CD4-positive, alpha-beta T cell (primary cell): ENCODE results near the gene FBLN7. TPM values are rescaled to one million over a fixed set of nuclear protein-coding genes. Genes with fewer than 3 reads are reported as not detected.

Experiments
- ATAC-seq: fragments of 200-7000 bp; cut with Tn5 transposase; one replicate; pipeline ENCODE4 v1.10.0; 2022; ENCODE audit warnings: mild to moderate bottlenecking; ENCODE audit not compliant: poor library complexity
- CTCF ChIA-PET: fragments of 350-600 bp; sonication (Branson Sonifier 250); formaldehyde crosslinking; loops from one replicate; lab custom pipeline; 2021; ENCODE audit warnings: antibody characterized with exemption, inconsistent platforms; lab: Charles Lee
- POLR2A ChIA-PET: fragments of 350-600 bp; sonication (Branson Sonifier 250); formaldehyde crosslinking; loops from one replicate; lab custom pipeline; 2021; ENCODE audit warnings: antibody characterized with exemption, inconsistent platforms; lab: Charles Lee
- DNase-seq, 14 experiments: peaks; one replicate each; pipeline ENCODE4 v3.0.0-alpha.2; 2013 to 2020; ENCODE audit warnings: mixed read lengths in 2 of 14
- H3K27ac ChIP-seq, 2 donors: one replicate each; pipeline versions ENCODE4 v1.5.1 to v1.7.0; 2013; ENCODE audit warnings: low read length in 2 of 2, low read depth in 1 of 2, mild to moderate bottlenecking in 1 of 2
- H3K27me3 ChIP-seq, 2 experiments: 1 replicate in 1 of 2; 2 replicates in 1 of 2; pipeline versions ENCODE4 v1.6.1 to v1.7.0; 2013; ENCODE audit warnings: low read length in 2 of 2, control low read depth in 1 of 2, mild to moderate bottlenecking in 1 of 2, moderate library complexity in 1 of 2; ENCODE audit not compliant: insufficient read depth in 2 of 2, control insufficient read depth in 1 of 2
- H3K36me3 ChIP-seq: one replicate; pipeline ENCODE4 v1.6.1; 2013; ENCODE audit warnings: low read length, control low read depth; ENCODE audit not compliant: insufficient read depth
- H3K4me1 ChIP-seq: one replicate; pipeline ENCODE4 v1.6.1; 2013; ENCODE audit warnings: low read length, control low read depth; ENCODE audit not compliant: insufficient read depth
- H3K4me3 ChIP-seq: one replicate; pipeline ENCODE4 v1.5.1; 2013; ENCODE audit warnings: mild to moderate bottlenecking, low read length, moderate library complexity
- H3K9me3 ChIP-seq, 2 experiments: 1 replicate in 1 of 2; 2 replicates in 1 of 2; pipeline versions ENCODE4 v1.6.1 to v1.7.0; 2013; ENCODE audit warnings: low read length in 2 of 2, mild to moderate bottlenecking in 2 of 2, control low read depth in 1 of 2, moderate library complexity in 1 of 2; ENCODE audit not compliant: control insufficient read depth in 1 of 2, insufficient read depth in 1 of 2
- H3K27ac Mint-ChIP-seq: one replicate; pipeline ENCODE4 v1.8.0; 2020; ENCODE audit warnings: mixed read lengths
- H3K27me3 Mint-ChIP-seq: one replicate; pipeline ENCODE4 v1.8.0; 2021; ENCODE audit warnings: mixed read lengths
- H3K36me3 Mint-ChIP-seq: one replicate; pipeline ENCODE4 v1.8.0; 2021; ENCODE audit warnings: low read depth, mixed read lengths
- H3K4me1 Mint-ChIP-seq: one replicate; pipeline ENCODE4 v1.8.0; 2021; ENCODE audit warnings: low read depth, mixed read lengths
- H3K4me3 Mint-ChIP-seq: one replicate; pipeline ENCODE4 v1.8.0; 2020; ENCODE audit warnings: mild to moderate bottlenecking, mixed read lengths
- H3K9me3 Mint-ChIP-seq: one replicate; pipeline ENCODE4 v1.8.0; 2020; ENCODE audit warnings: mixed read lengths
- CTCF ChIP-seq: fragments of 200-600 bp; IDR thresholded peaks from one replicate; pipeline ENCODE4 v1.8.0; 2022; ENCODE audit warnings: antibody characterized with exemption, mild to moderate bottlenecking
- intact Hi-C, 2 experiments: fragments of 100-400 bp; cut with DNase I in 1 of 2; cut with micrococcal nuclease in 1 of 2; formaldehyde crosslinking; loops; one replicate each; pipeline versions ENCODE4 v1.15.1 to v1.9.0; 2023 to 2025; cut with DNase I, micrococcal nuclease
- total RNA-seq, 174 experiments: library from RNA in 2 of 174; stranded (reverse) in 2 of 174; gene quantifications; one replicate each; pipeline ENCODE4 v1.2.3 and lab custom pipeline; 2021 to 2026

FBLN7 gene
- total RNA-seq, 2 experiments from 2014 or later = 27.0 to 27.2 TPM

- Mint-ChIP-seq H3K4me3 (no peak overlapping the region), H3K4me1 (peaks cover 31% of the 10 kb centered on the region), H3K36me3 (no peaks in the 10 kb centered on the region), H3K27ac (peak overlapping the region; percentile 58), H3K9me3 (no peaks in the 10 kb centered on the region), H3K27me3 (no peaks in the 10 kb centered on the region)
- Histone ChIP-seq H3K9me3 (no peaks in the 10 kb centered on the region), H3K4me1 (peaks cover 33% of the 10 kb centered on the region), H3K36me3 (no peaks in the 10 kb centered on the region), H3K4me3 (no peak overlapping the region), H3K27ac (no peak overlapping the region), H3K27me3 (no peaks in the 10 kb centered on the region)
- ATAC-seq (no peak), DNase-seq (peak in 2 of 14 experiments; percentile 4 to 16)
- ChIA-PET POLR2A (no interaction called here), CTCF (no interaction called here)
- intact Hi-C loops = no loop called here
- TF ChIP-seq CTCF = no peak
Measured at GRCh38 chr2:112153501-112153900, 15.3 kb downstream of the FBLN7 start.

- peak in 13 of 14 experiments; percentile 11 to 73 (median 51) for DNase-seq
- Histone ChIP-seq H3K27ac (peak overlapping the region in 1 of 2 donors; percentile 48), H3K36me3 (no peaks in the 10 kb centered on the region), H3K9me3 (no peaks in the 10 kb centered on the region), H3K4me1 (peaks cover 33% of the 10 kb centered on the region), H3K27me3 (no peaks in the 10 kb centered on the region), H3K4me3 (no peak overlapping the region)
- peak overlapping the region; percentile 83 for H3K4me3 Mint-ChIP-seq
- no peak for TF ChIP-seq CTCF
- CTCF ChIA-PET = interaction anchor here (1.1 to 1.2 kb wide), 2 partner anchors 27 to 33 kb away, joined by 3 to 5 read pairs; no protein-coding TSS in a partner anchor
- H3K27ac Mint-ChIP-seq = peak overlapping the region; percentile 89
- POLR2A ChIA-PET = interaction anchor here (1.8 to 2.8 kb wide), 2 partner anchors 28 to 34 kb away, joined by 6 to 30 read pairs; no protein-coding TSS in a partner anchor
- no peaks in the 10 kb centered on the region for H3K36me3 Mint-ChIP-seq
- H3K4me1 Mint-ChIP-seq = peaks cover 31% of the 10 kb centered on the region
- peak; percentile 94 for ATAC-seq
- intact Hi-C loops = loop anchor here in 1 of 2 experiments (1.0 to 5.0 kb wide), 2 partner anchors 32 to 34 kb away; no protein-coding TSS in a partner anchor
- H3K27me3 Mint-ChIP-seq = no peaks in the 10 kb centered on the region
- H3K9me3 Mint-ChIP-seq = no peaks in the 10 kb centered on the region
Measured at GRCh38 chr2:112154246-112155117, 16.3 kb downstream of the FBLN7 start.

- Mint-ChIP-seq H3K36me3 (no peaks in the 10 kb centered on the region), H3K27me3 (no peaks in the 10 kb centered on the region), H3K27ac (peak overlapping the region; percentile 89), H3K9me3 (no peaks in the 10 kb centered on the region), H3K4me1 (peaks cover 31% of the 10 kb centered on the region), H3K4me3 (peak overlapping the region; percentile 83)
- ChIA-PET POLR2A (interaction anchor here (0.7 to 2.8 kb wide), 7 partner anchors 27 to 99 kb away, joined by 3 to 30 read pairs (median 4); partner anchors contain the start of gene ZC3H8), CTCF (interaction anchor here (1.1 to 1.2 kb wide), 2 partner anchors 26 to 34 kb away, joined by 3 to 5 read pairs; no protein-coding TSS in a partner anchor)
- intact Hi-C loops = loop anchor here in 1 of 2 experiments (1.0 to 5.0 kb wide), 2 partner anchors 33 kb away; no protein-coding TSS in a partner anchor
- H3K4me3 ChIP-seq = peak overlapping the region; percentile 47
- H3K27me3 ChIP-seq = no peaks in the 10 kb centered on the region
- peak overlapping the region; percentile 48 to 60 for H3K27ac ChIP-seq
- no peak for TF ChIP-seq CTCF
- H3K9me3 ChIP-seq = no peaks in the 10 kb centered on the region
- H3K4me1 ChIP-seq = peaks cover 33% of the 10 kb centered on the region
- ATAC-seq (peak; percentile 19), DNase-seq (peak in 10 of 14 experiments; percentile 9 to 65 (median 48))
- H3K36me3 ChIP-seq = no peaks in the 10 kb centered on the region
Measured at GRCh38 chr2:112155331-112156151, 17.4 kb downstream of the FBLN7 start.
